Measurements from ENCODE around the gene PTCD3.

- TF ChIP-seq EP300 (conservative IDR thresholded peaks at IDR 0.05; ENCODE audit: poor library complexity, severe bottlenecking), result no peak
- no peak for TF ChIP-seq REST (IDR thresholded peaks at IDR 0.05; ENCODE audit: borderline replicate concordance)
- TF ChIP-seq CTCF (IDR thresholded peaks at IDR 0.05; ENCODE audit: poor library complexity, severe bottlenecking), result no peak
Measured at GRCh38 chr2:86118130-86118529, 12.1 kb downstream of the PTCD3 start.
